CMK (cell line): Measurements from ENCODE around the gene SNRNP35.
"Not testable (repeated sequence)": the region's sequence is repeated elsewhere in the genome, so short reads cannot be mapped to it uniquely, and the experiment has no call there.

Experiments used
- DNase-seq: peaks from one replicate; pipeline ENCODE4 v3.0.0-alpha.2; 2010; ENCODE audit warnings: low read depth

The SNRNP35 gene

DNA sequence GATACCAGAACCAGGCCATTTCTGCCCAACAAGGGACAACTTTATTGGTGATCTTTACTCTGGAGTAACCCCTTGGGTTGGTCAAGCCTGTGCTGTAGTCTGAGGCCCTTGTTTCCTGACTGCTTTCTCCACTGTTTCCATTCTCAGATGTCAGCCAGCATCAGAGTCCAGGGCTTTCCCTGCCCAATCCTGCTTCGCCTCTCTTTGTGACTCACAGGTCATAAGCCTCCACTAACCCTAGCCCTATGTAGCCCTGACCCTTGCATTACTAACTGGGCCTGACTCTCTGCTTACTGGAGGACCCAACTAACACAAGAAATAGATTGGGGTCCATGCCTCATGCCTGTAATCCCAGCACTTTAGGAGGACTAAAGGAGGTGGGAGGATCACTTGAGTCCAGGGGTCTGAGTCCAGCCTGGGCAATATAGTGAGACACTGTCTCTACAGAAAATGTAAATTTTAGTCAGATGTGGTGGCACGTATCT, 8.6 kb upstream of the SNRNP35 start:
- no peak for DNase-seq

DNA sequence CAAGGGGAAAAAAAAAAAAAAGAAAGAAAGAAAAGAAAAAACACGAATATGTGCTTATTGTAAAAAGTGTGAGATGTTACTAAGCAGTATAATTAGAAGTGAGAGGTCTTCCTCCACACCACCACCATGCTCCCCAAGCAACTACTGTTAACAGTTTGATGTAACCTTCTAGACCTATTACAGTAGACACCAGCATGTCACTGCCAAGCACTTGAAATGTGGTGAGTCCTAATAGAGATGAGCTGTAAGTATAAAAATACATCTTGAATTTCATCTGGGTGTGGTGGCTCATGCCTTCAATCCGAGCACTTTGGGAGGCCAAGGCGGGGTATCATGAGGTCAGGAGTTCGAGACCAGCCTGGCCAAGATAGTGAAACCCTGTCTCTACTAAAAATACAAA, 8.1 kb upstream of the SNRNP35 start:
- DNase-seq: no peak

GRCh38 chr12:123450636-123451035, 7.3 kb upstream of the SNRNP35 start:
- DNase-seq: no peak

- not testable (repeated sequence) for DNase-seq
Observed at GRCh38 chr12:123452276-123452550, 5.7 kb upstream of the SNRNP35 start.

- no peak for DNase-seq
Observed at GRCh38 chr12:123453165-123453564, 4.8 kb upstream of the SNRNP35 start.

DNA sequence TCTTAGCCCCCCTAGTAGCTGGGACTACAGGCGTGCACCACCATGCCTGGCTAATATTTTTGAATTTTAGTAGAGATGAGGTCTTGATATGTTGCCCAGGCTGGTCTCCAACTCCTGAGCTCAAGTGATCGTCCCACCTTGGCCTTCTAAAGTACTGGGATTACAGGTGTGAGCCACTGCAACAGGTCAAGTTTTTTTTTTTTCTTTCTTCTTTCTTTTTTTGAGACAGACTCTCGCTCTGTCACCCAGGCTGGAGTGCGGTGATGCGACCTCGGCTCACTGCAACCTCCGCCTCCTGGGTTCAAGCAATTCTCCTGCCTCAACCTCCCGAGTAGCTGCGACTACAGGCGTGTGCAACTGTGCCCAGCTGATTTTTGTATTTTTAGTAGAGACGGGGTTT, 5.2 kb downstream of the SNRNP35 start:
- DNase-seq: not testable (repeated sequence)

DNA sequence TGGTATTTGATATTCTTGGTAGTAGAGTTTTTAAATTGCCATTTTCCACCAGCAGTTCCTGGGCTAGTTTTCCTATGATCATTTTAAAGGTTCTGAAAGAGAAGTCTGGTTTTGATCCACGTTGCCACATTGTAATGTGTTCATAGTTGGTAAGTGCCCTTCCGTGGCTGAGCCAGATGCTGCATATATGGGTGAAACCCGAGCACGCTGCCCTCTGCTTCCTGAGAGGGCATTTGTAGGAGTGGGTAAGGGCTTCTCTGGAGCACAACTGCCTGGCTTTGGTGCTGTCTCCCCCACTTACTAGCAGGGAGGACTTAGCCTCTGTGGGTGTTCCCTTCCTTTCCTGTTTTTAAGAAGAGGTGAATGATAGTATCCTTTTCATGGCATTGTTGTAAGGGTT, 7.1 kb downstream of the SNRNP35 start:
- DNase-seq: no peak

DNA sequence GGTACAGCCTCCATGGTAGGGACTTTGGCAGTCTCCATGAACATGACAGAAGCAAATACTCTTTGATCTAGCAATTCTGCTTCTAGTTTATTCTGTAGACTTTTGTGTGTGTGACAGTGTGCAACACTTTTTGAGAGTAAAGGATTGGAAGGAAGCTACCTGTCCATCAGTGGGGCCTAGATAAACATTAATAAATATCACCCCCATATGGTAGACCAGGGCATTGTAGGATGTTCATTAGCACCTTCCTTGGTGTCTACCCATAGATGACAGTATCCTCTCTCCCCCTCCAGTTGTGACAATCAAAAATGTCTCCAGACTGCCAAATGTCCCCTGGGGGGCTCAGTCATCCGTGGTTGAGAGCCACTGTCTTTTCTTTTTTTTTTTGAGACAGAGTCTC, 10.8 kb downstream of the SNRNP35 start:
- DNase-seq: no peak

- DNase-seq: no peak
Observed at GRCh38 chr12:123469978-123470377, 12.0 kb downstream of the SNRNP35 start.

DNA sequence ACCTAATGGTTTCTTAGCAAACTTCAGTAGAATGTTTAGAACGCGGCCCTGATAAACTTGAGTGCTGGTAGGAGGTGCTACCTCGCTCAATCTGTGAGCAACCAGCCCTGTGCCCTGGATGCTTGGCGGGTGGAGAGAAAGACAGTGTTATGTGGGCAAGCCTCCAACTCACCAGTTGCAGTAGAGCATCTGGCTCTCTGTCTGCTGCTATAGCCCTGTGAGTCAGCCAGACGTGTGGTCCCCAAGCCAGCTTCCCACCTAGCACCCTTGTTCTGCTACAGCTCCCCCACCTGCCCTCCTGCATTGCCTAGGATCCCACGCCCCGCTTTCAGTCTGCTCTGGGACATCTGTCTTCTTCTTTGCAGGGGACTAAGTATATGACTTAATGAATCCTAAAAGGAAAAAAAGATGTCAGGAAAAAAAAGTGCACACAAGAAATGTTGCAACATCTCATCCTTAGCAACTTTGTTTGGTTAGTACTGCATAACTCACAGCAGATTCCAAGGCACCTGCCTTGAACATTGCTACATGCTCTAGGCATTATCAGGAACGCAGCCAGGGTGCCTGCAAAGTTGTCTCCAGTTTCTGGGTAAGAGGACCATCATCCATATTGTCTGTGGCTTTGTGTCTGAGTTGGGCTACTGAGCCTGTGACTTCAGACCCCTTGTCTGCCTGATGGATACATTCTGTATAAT, 13.6 kb downstream of the SNRNP35 start:
- no peak for DNase-seq

DNA sequence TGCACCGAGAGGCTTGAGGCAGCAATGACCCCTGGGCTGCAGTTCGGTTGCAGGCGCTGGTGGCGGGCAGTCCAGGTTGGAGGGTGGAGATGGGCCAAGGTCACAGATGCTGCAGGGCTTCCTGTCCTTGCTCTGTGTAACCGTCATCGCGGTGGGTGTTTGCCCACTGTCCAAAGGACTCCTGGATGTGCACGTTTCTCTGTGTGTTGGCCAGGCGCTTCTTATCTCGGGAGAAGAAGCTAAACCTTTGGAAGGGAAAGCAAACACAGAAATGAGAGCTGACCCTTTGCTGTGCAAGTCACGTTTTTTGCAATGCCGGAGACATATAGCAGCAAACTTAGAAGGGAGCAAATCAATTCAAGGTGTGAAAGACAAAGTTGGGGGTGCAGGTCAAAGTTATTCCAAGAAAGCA, 14.5 kb downstream of the SNRNP35 start:
- no peak for DNase-seq

GRCh38 chr12:123474485-123475245, 16.7 kb downstream of the SNRNP35 start:
- no peak for DNase-seq

DNA sequence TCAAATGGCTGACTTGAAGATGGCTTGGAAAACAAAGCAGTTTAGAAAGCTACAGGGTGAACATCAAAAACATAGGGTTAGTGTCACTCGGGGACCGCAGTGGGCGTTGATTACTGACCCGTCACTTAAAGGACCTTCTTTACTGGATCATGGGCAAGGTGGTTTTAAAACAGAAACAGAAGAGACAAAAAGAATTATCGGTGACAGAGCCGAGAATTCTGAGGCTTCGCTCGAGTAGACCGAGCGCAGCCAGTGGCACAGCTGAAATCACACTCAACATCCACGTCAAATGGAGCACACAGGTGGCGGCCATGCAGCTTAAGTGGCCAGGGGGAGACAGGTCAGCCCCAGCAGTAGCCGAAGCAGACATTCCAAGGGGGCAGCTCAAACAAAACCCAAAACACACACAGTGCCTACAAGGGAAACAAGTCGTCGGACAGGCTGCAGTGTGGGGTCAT, 17.3 kb downstream of the SNRNP35 start:
- no peak for DNase-seq

- DNase-seq: no peak
Observed at GRCh38 chr12:123478069-123478468, 20.1 kb downstream of the SNRNP35 start.

- DNase-seq: no peak
Observed at GRCh38 chr12:123478762-123479161, 20.8 kb downstream of the SNRNP35 start.

DNA sequence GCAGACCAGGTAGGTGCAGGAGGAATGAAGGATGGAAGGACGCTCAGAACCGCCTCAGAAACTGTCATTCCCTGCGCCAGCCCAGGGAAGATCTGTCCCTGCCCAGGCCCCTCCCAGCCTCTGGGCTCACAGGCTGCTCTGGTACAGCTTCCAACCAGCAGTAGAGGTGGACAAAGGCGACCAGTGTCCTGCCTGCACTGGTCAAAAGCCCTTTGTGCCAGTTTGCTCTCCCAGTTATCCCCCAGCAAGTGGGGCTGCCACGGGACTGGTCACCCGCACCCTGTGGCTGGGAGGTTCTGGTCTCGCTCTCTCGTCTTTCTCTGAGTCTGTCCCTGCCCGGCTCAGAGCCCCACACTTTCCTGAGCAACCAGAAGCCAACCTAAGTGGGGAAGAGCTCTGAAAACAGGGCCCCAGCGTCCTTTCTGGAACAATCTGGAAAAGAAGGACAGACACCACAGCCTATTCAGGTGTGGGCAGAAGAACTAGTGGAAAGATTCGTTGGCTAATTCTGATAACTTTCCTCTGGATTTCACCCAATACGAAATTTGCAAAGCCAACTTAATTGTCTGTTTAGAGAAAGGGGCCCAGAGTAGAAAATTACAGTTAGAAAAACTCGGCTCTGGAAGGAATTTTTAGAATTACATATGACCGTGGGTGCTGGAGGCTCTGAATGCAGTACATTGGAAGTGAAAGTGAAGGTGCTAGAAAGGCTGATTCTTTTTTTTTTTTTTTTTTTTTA, 21.7 kb downstream of the SNRNP35 start:
- no peak for DNase-seq

GRCh38 chr12:123481251-123481650, 23.3 kb downstream of the SNRNP35 start:
- DNase-seq: not testable (repeated sequence)

GRCh38 chr12:123482876-123483275, 24.9 kb downstream of the SNRNP35 start:
- DNase-seq: no peak

DNA sequence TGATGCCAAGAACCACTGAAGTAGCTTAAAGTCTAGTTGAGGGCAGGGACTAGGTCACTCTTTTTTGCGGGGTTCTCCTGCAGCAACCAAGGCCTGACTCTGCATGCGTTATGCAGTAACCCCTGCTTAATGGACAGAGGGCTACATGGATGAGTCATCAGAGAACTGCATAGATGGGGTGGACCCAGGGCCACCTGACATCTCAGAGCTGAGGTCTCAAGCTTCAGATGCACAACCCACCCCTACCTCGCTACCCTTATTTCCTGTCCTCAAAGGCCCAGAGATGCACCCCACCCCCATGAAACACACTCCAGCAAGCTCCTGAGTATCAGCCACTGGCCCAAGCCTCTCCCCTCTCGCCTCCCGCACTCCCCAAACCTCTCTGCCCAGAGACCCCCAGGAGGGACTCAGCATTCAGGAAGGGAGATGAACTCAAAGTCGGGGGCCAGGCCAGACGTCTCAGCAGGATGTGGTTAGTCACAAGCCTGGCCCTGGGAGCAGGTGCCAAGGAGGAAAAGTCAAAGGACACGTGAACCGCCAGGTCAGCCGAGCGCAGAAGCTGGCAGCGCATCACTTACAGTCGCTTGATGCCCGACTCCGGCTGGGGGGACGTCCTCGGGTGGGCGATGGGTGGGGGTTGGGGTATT, 25.8 kb downstream of the SNRNP35 start:
- DNase-seq: no peak

GRCh38 chr12:123485756-123486155, 27.8 kb downstream of the SNRNP35 start:
- no peak for DNase-seq

- no peak for DNase-seq
Observed at GRCh38 chr12:123487428-123487827, 29.5 kb downstream of the SNRNP35 start.

GRCh38 chr12:123488539-123489230, 30.7 kb downstream of the SNRNP35 start:
- DNase-seq: no peak
